HEK293 (cell line): ENCODE results near the gene RHOB.

Experiments
- REPIN1 ChIP-seq: fragments of 450-650 bp; formaldehyde crosslinking; IDR thresholded peaks from 2 replicates; pipeline ENCODE4 v1.5.1; 2017; ENCODE audit warnings: missing biosample characterization, missing genetic modification characterization, low read depth
- ZBTB21 ChIP-seq: fragments of 450-650 bp; formaldehyde crosslinking; IDR thresholded peaks from 2 replicates; pipeline ENCODE4 v1.5.1; 2017; ENCODE audit warnings: missing biosample characterization, missing genetic modification characterization
- ZBTB8A ChIP-seq: fragments of 450-650 bp; formaldehyde crosslinking; IDR thresholded peaks from 2 replicates; pipeline ENCODE4 v1.5.1; 2016; ENCODE audit warnings: missing biosample characterization, missing genetic modification characterization
- ZFP3 ChIP-seq: fragments of 450-650 bp; formaldehyde crosslinking; IDR thresholded peaks from 2 replicates; pipeline ENCODE4 v1.5.1; 2016; ENCODE audit warnings: low read depth, missing biosample characterization, missing genetic modification characterization
- ZNF112 ChIP-seq: fragments of 450-650 bp; formaldehyde crosslinking; IDR thresholded peaks from 2 replicates; pipeline ENCODE4 v1.5.0; 2017; ENCODE audit warnings: missing biosample characterization, missing genetic modification characterization
- ZNF174 ChIP-seq: fragments of 450-650 bp; formaldehyde crosslinking; IDR thresholded peaks from 2 replicates; pipeline ENCODE4 v1.5.0; 2017; ENCODE audit warnings: missing biosample characterization, mild to moderate bottlenecking, missing genetic modification characterization
- ZNF221 ChIP-seq: fragments of 450-650 bp; formaldehyde crosslinking; IDR thresholded peaks from 2 replicates; pipeline ENCODE4 v1.5.1; 2017; ENCODE audit warnings: missing biosample characterization, missing genetic modification characterization, borderline replicate concordance
- ZNF239 ChIP-seq: fragments of 450-650 bp; formaldehyde crosslinking; IDR thresholded peaks from 2 replicates; pipeline ENCODE4 v1.5.1; 2016; ENCODE audit warnings: missing biosample characterization, missing genetic modification characterization
- ZNF24 ChIP-seq: fragments of 450-650 bp; formaldehyde crosslinking; IDR thresholded peaks from 2 replicates; pipeline ENCODE4 v1.5.1; 2016; ENCODE audit warnings: missing biosample characterization, missing genetic modification characterization
- ZNF274 ChIP-seq, 2 experiments: fragments of 200-500 bp in 1 of 2; fragments of 450-650 bp in 1 of 2; sonication (Bioruptor generic) in 1 of 2; formaldehyde crosslinking in 1 of 2; IDR thresholded peaks; 2 replicates each; pipeline versions ENCODE4 v1.5.1 to v1.6.1; 2014 to 2016; ENCODE audit warnings: borderline replicate concordance in 1 of 2, inconsistent platforms in 1 of 2, low read length in 1 of 2, missing biosample characterization in 1 of 2, missing genetic modification characterization in 1 of 2
- ZNF391 ChIP-seq: fragments of 450-650 bp; formaldehyde crosslinking; IDR thresholded peaks from 2 replicates; pipeline ENCODE4 v1.5.1; 2016; ENCODE audit warnings: low read depth, missing biosample characterization, missing genetic modification characterization, borderline replicate concordance
- ZNF510 ChIP-seq: fragments of 450-650 bp; formaldehyde crosslinking; IDR thresholded peaks from 2 replicates; pipeline ENCODE4 v1.5.1; 2018; ENCODE audit warnings: mild to moderate bottlenecking, missing genetic modification characterization, missing biosample characterization; ENCODE audit not compliant: insufficient replicate concordance
- TF ChIP-seq, protein P1 (sequence below): fragments of 450-650 bp; formaldehyde crosslinking; IDR thresholded peaks from 2 replicates; pipeline ENCODE4 v1.5.1; 2016; ENCODE audit warnings: missing biosample characterization, missing genetic modification characterization
- TF ChIP-seq, protein P2 (sequence below): fragments of 450-650 bp; formaldehyde crosslinking; IDR thresholded peaks from 2 replicates; pipeline ENCODE4 v1.5.1; 2016; ENCODE audit warnings: missing biosample characterization, missing genetic modification characterization

GRCh38 chr2:20425884-20426283 is 21.0 kb upstream of the RHOB start:
- TF ChIP-seq, protein P1, sequence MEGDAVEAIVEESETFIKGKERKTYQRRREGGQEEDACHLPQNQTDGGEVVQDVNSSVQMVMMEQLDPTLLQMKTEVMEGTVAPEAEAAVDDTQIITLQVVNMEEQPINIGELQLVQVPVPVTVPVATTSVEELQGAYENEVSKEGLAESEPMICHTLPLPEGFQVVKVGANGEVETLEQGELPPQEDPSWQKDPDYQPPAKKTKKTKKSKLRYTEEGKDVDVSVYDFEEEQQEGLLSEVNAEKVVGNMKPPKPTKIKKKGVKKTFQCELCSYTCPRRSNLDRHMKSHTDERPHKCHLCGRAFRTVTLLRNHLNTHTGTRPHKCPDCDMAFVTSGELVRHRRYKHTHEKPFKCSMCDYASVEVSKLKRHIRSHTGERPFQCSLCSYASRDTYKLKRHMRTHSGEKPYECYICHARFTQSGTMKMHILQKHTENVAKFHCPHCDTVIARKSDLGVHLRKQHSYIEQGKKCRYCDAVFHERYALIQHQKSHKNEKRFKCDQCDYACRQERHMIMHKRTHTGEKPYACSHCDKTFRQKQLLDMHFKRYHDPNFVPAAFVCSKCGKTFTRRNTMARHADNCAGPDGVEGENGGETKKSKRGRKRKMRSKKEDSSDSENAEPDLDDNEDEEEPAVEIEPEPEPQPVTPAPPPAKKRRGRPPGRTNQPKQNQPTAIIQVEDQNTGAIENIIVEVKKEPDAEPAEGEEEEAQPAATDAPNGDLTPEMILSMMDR (tag by site-specific recombination), result no peak
- TF ChIP-seq ZNF510 (tag by site-specific recombination) (no peak), ZNF239 (tag by site-specific recombination) (no peak), ZNF274 (IDR thresholded peaks at IDR 0.05; ENCODE audit: low read length) (no peak), ZNF274 (tag by site-specific recombination; IDR thresholded peaks at IDR 0.05; ENCODE audit: borderline replicate concordance) (no peak), ZNF174 (no peak), ZNF112 (tag by site-specific recombination) (no peak), ZNF221 (tag by site-specific recombination) (no peak), ZBTB21 (tag by site-specific recombination) (no peak), REPIN1 (tag by site-specific recombination) (no peak), ZNF391 (no peak), ZBTB8A (no peak), ZFP3 (tag by site-specific recombination) (no peak), ZNF24 (tag by site-specific recombination) (no peak)
- TF ChIP-seq, protein P2, sequence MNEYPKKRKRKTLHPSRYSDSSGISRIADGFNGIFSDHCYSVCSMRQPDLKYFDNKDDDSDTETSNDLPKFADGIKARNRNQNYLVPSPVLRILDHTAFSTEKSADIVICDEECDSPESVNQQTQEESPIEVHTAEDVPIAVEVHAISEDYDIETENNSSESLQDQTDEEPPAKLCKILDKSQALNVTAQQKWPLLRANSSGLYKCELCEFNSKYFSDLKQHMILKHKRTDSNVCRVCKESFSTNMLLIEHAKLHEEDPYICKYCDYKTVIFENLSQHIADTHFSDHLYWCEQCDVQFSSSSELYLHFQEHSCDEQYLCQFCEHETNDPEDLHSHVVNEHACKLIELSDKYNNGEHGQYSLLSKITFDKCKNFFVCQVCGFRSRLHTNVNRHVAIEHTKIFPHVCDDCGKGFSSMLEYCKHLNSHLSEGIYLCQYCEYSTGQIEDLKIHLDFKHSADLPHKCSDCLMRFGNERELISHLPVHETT (tag by site-specific recombination), result no peak
